ENCODE results near the gene STK31.

DNA sequence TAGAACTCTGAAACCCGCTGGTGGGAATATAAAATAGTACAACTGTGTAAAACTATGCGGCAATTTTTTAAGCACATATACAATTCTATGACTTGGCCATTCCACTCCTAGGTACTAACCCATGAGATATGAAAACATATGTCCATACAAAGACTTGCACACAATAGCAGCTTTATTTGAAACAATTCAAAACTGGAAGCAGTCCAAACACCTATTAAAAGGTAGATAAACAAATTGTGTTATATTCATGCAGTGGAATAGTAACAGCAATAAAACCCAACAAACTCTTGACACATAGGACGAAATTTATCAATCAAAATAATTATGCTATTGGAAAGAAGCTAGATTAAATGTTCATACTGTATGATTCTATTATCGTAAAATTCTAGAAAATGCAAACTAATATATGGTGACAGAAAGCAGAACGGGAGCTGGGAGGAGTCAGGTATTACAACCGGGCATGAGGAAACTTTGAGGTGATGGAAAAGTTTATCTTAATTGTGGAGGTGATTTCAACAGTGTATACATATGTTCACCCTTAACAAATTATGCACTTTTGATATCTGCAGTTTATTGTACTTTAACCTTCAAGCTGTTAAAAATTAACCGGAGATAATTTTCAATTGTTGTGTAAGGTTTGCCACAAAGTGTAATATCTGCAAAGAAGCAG, 803 bp upstream of the STK31 start:
- TF ChIP-seq, protein P1, sequence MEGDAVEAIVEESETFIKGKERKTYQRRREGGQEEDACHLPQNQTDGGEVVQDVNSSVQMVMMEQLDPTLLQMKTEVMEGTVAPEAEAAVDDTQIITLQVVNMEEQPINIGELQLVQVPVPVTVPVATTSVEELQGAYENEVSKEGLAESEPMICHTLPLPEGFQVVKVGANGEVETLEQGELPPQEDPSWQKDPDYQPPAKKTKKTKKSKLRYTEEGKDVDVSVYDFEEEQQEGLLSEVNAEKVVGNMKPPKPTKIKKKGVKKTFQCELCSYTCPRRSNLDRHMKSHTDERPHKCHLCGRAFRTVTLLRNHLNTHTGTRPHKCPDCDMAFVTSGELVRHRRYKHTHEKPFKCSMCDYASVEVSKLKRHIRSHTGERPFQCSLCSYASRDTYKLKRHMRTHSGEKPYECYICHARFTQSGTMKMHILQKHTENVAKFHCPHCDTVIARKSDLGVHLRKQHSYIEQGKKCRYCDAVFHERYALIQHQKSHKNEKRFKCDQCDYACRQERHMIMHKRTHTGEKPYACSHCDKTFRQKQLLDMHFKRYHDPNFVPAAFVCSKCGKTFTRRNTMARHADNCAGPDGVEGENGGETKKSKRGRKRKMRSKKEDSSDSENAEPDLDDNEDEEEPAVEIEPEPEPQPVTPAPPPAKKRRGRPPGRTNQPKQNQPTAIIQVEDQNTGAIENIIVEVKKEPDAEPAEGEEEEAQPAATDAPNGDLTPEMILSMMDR (IDR thresholded peaks at IDR 0.05), result no peak
- TF ChIP-seq EP300 (IDR thresholded peaks at IDR 0.05) (no peak), POLR2A (IDR thresholded peaks at IDR 0.05) (no peak)
